ENCODE data around the gene TSPAN5. TPM values are rescaled to one million over a fixed set of nuclear protein-coding genes. Genes with fewer than 3 reads are reported as not detected.

TSPAN5 gene
- total RNA-seq, 1 experiment from 2014 or later = 41.8 TPM

DNA sequence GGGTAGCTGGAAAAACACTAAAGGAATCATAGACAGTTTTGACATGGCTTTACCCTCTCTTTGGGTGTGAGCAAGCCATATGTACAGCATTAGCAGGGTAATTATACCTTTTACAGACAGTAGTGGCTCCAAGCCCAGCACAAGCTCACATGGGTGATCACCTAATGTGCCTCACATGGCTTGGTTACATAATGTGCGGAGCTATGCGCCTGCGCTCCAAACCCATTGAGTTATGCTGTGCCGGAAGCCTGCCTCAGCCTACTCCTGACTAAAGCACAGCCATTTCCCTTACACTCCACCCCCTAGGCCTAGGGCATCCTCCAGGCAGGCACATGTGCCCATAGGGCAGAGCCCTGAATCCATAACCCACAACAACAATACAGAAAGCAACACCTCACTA lies 6.5 kb upstream of the TSPAN5 start:
- no peak overlapping the region for H3K27ac ChIP-seq (ENCODE audit: low read length)
- no peak for DNase-seq
- no peaks in the 10 kb centered on the region for H3K9me3 ChIP-seq (ENCODE audit: low read length)
- intact Hi-C loops (cut with micrococcal nuclease) = no loop called here
- BruUV-seq (replicated peaks) = no TSS peak
- H3K4me2 ChIP-seq (ENCODE audit: low read length) = no peak overlapping the region
- no peak overlapping the region for H3K4me3 ChIP-seq (ENCODE audit: low read length)
- peaks cover under 1% of the 10 kb centered on the region for H3F3A ChIP-seq (ENCODE audit: low read length, unreplicated experiment)
- TF ChIP-seq CTCF (conservative IDR thresholded peaks at IDR 0.05; ENCODE audit: low read depth, low read length) (no peak), EZH2 (IDR thresholded peaks at IDR 0.05; ENCODE audit: low read length, unreplicated experiment) (no peak), EZH2phosphoT487 (IDR thresholded peaks at IDR 0.05; ENCODE audit: borderline replicate concordance, low read length) (no peak)
- ATAC-seq = no peak
- H3K4me1 ChIP-seq (ENCODE audit: insufficient read depth, low read length) = peaks cover 36% of the 10 kb centered on the region
- no peaks in the 10 kb centered on the region for H3K9me2 ChIP-seq (replicated peaks; ENCODE audit: low read length)
- POLR2A ChIA-PET (ENCODE audit: unreplicated experiment) = no interaction called here
- no peak overlapping the region for H2AFZ ChIP-seq (ENCODE audit: low read length)
- no peaks in the 10 kb centered on the region for H4K20me1 ChIP-seq (ENCODE audit: low read length)
- CTCF ChIA-PET = no interaction called here
- no peaks in the 10 kb centered on the region for H3K36me3 ChIP-seq (ENCODE audit: low read depth, low read length)
- no peaks in the 10 kb centered on the region for H3K79me2 ChIP-seq (ENCODE audit: low read length)
- no peaks in the 10 kb centered on the region for H3K27me3 ChIP-seq (ENCODE audit: low read length)
- H3K9ac ChIP-seq (ENCODE audit: low read length) = no peak overlapping the region

GRCh38 chr4:98663226-98664006 lies 5.0 kb upstream of the TSPAN5 start:
- H4K20me1 ChIP-seq (ENCODE audit: low read length) = no peaks in the 10 kb centered on the region
- H3K4me3 ChIP-seq (ENCODE audit: low read length) = no peak overlapping the region
- ChIA-PET CTCF (no interaction called here), POLR2A (ENCODE audit: unreplicated experiment) (no interaction called here)
- H3K79me2 ChIP-seq (ENCODE audit: low read length) = peaks cover 12% of the 10 kb centered on the region
- H3K9ac ChIP-seq (ENCODE audit: low read length) = no peak overlapping the region
- H3K4me2 ChIP-seq (ENCODE audit: low read length) = peak overlapping the region; percentile 63
- no peaks in the 10 kb centered on the region for H3K9me2 ChIP-seq (replicated peaks; ENCODE audit: low read length)
- no peaks in the 10 kb centered on the region for H3K36me3 ChIP-seq (ENCODE audit: low read depth, low read length)
- BruUV-seq (replicated peaks) = no TSS peak
- no peak overlapping the region for H2AFZ ChIP-seq (ENCODE audit: low read length)
- no peaks in the 10 kb centered on the region for H3K27me3 ChIP-seq (ENCODE audit: low read length)
- H3K4me1 ChIP-seq (ENCODE audit: insufficient read depth, low read length) = peaks cover 45% of the 10 kb centered on the region
- intact Hi-C loops (cut with micrococcal nuclease) = loop anchor here (2.0 kb wide), 1 partner anchor 47 kb away; no protein-coding TSS in a partner anchor
- peak; percentile 48 for DNase-seq
- TF ChIP-seq CTCF (conservative IDR thresholded peaks at IDR 0.05; ENCODE audit: low read depth, low read length) (no peak), EZH2 (IDR thresholded peaks at IDR 0.05; ENCODE audit: low read length, unreplicated experiment) (no peak), EZH2phosphoT487 (IDR thresholded peaks at IDR 0.05; ENCODE audit: borderline replicate concordance, low read length) (no peak)
- peaks cover 4% of the 10 kb centered on the region for H3F3A ChIP-seq (ENCODE audit: low read length, unreplicated experiment)
- H3K9me3 ChIP-seq (ENCODE audit: low read length) = no peaks in the 10 kb centered on the region
- ATAC-seq = no peak
- H3K27ac ChIP-seq (ENCODE audit: low read length) = peak overlapping the region; percentile 62

DNA sequence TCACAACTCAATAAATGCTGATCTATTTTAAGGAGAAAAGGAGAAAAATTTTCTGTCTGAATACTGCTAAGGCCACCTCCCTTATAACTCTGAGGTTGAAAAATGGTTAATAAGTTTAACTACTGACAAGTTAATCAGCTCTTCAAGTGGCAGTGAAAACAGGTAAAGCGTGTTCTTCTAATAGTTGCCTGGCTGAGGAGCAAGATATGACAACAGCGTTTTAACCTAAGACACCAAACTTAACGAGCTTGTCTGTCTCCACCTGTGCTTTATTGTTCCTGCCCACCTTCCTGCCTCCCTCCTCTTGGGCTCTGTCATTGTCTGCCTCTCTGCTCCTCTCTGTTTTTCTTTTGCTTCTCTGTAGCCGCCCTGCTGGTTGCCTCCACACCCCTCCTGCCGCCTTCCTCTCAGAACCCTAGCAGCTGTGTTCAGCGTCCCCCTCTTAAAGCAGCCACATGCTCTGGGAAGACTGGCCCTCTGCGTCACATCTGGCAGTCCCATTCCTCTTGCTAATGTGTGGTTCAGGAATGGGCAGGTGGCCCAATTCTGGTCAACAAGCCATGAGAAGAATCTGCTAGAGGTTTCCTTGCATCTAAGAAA lies 4.3 kb upstream of the TSPAN5 start:
- no peaks in the 10 kb centered on the region for H3K9me3 ChIP-seq (ENCODE audit: low read length)
- H3K4me2 ChIP-seq (ENCODE audit: low read length) = peak overlapping the region; percentile 63
- H4K20me1 ChIP-seq (ENCODE audit: low read length) = no peaks in the 10 kb centered on the region
- H2AFZ ChIP-seq (ENCODE audit: low read length) = no peak overlapping the region
- H3K36me3 ChIP-seq (ENCODE audit: low read depth, low read length) = no peaks in the 10 kb centered on the region
- H3K27ac ChIP-seq (ENCODE audit: low read length) = peak overlapping the region; percentile 62
- H3K79me2 ChIP-seq (ENCODE audit: low read length) = peaks cover 19% of the 10 kb centered on the region
- ATAC-seq (no peak), DNase-seq (peak; percentile 63)
- ChIA-PET POLR2A (ENCODE audit: unreplicated experiment) (no interaction called here), CTCF (no interaction called here)
- TF ChIP-seq EZH2 (IDR thresholded peaks at IDR 0.05; ENCODE audit: low read length, unreplicated experiment) (no peak), CTCF (conservative IDR thresholded peaks at IDR 0.05; ENCODE audit: low read depth, low read length) (no peak), EZH2phosphoT487 (IDR thresholded peaks at IDR 0.05; ENCODE audit: borderline replicate concordance, low read length) (no peak)
- no peaks in the 10 kb centered on the region for H3K27me3 ChIP-seq (ENCODE audit: low read length)
- H3K4me3 ChIP-seq (ENCODE audit: low read length) = no peak overlapping the region
- BruUV-seq (replicated peaks) = no TSS peak
- no peaks in the 10 kb centered on the region for H3K9me2 ChIP-seq (replicated peaks; ENCODE audit: low read length)
- peaks cover 4% of the 10 kb centered on the region for H3F3A ChIP-seq (ENCODE audit: low read length, unreplicated experiment)
- peaks cover 45% of the 10 kb centered on the region for H3K4me1 ChIP-seq (ENCODE audit: insufficient read depth, low read length)
- no peak overlapping the region for H3K9ac ChIP-seq (ENCODE audit: low read length)
- intact Hi-C loops (cut with micrococcal nuclease) = loop anchor here (2.0 kb wide), 1 partner anchor 48 kb away; no protein-coding TSS in a partner anchor
